Subcutaneous preadipocyte (primary cell): ENCODE data around the gene SP140. TPM values are rescaled to one million over a fixed set of nuclear protein-coding genes. Genes with fewer than 3 reads are reported as not detected.

ENCODE experiments used
- total RNA-seq: library from RNA; depleted of rRNA; stranded (reverse); fragments of >200 nt; gene quantifications from 2 replicates; pipeline ENCODE4 v1.2.3, GENCODE V29; 2012

Gene SP140
- under 0.01 TPM in 1 of 2 replicates, not detected in the other for total RNA-seq

DNA sequence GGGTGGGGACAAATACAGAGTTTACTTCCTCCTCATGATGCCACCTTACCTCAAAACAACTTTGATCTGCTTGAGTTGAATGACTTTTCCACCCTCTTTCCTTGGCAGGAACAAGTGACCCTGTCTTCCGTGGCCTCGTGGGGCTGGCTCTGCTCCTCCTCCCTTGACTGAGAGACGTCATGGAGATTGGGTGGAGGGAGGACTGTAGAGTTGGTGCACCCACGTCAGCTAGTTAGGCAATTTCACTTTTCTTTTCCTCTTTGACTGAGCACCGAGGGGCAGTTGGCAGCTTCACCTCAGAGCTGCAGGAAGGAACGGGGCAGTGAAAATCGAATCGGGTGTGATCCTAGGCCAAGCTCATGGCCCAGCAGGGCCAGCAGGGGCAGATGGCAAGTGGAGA is at the start of gene SP140:
Gene SP140, plus strand, starts transcription at position 251 of the 400 bp plus-strand sequence. Its CDS starts 109 bp downstream, at position 360.

DNA sequence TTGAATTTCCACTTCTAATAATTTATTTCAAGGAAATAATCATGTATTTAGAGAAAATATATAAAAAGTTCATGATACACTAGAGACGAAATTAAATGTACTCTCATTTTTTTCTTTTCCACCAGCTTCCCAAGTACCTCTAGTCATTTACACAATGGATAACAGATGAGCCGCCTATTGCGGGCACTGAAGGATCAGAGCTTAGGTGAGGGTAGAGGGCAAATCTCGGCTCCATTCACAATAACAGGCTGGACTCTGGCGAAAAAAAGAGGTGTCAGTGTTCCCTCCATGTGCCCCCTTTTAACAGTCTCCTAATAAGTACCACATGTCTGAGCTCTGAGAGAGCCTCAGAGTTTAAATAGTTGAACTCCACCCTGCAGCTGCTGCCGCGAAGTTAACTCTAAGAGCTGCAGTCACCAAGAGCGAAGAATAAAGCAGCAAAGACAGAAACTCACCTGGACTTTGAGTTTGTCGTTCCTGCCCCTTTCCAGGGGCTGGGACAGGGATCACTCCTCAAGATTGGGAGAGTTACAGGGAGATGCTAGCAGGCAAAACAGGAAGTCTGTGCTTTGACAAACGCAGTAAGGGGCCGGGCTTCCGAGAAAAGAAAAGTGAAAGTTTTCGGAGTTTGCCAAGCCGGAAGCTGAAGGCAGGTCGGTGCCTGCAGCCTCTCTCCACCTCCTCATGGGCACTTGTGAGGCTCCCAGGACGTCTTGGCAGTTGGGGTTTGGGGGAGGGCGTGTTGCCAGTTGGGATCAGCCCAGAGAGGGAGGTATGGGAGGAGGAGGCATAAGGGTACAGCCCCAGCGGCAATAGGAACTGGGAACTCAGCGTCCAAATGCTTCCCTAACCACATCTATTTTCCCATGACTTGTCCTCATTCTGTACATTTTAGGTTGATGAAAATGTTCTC is 5.9 kb upstream of the SP140 start, which contains the start of gene SP110:
Gene SP110, minus strand, starts transcription at position 566 of the 913 bp plus-strand sequence. CDS start 3,057 bp downstream, outside the sequence.

GRCh38 chr2:230326453-230327417 is 101.2 kb downstream of the SP140 start, which contains the start of gene SP140L:
SP140L (plus strand) TSS chr2:230327193; CDS start chr2:230327270, 77 bp downstream.

Other genes with a start within 250 kb of the SP140 start
- gene SLC16A14, start 156.8 kb upstream of the SP140 start, total RNA-seq: under 0.01 and 0.20 TPM in 2 replicates
- gene SP110, start 5.8 kb upstream of the SP140 start, total RNA-seq: 8.4 and 17.3 TPM in 2 replicates
- gene SP140L, start 101.5 kb downstream of the SP140 start, total RNA-seq: 12.1 and 13.2 TPM in 2 replicates
- gene SP100, start 190.5 kb downstream of the SP140 start, total RNA-seq: 114 and 148 TPM in 2 replicates